Myometrial cell (primary cell): ENCODE measurements around the gene GABRR2. TPM values are rescaled to one million over a fixed set of nuclear protein-coding genes. Genes with fewer than 3 reads are reported as not detected.

Experiments used
- total RNA-seq: library from RNA; depleted of rRNA; stranded (reverse); fragments of >200 nt; gene quantifications from 2 replicates; pipeline ENCODE4 v1.2.3, GENCODE V29; 2015

Gene GABRR2
- total RNA-seq, result not detected in 2 replicates

GRCh38 chr6:89315249-89315885, at the start of gene GABRR2:
GABRR2 (minus strand) TSS chr6:89315299; CDS start chr6:89315165, 134 bp downstream.

GRCh38 chr6:89352278-89353117, 37.4 kb upstream of the GABRR2 start, which contains the start of gene UBE2J1:
UBE2J1 (minus strand) TSS chr6:89352722; CDS start chr6:89352569, 153 bp downstream.

GRCh38 chr6:89217299-89217910, 97.7 kb downstream of the GABRR2 start, which contains the start of gene GABRR1:
GABRR1 (minus strand) TSS chr6:89217358; CDS start chr6:89217322, 36 bp downstream.

Other genes with a start within 250 kb of the GABRR2 start
- 34.6 and 47.3 TPM in 2 replicates for gene PNRC1, start 234.5 kb downstream of the GABRR2 start, total RNA-seq
- not detected in 2 replicates for gene SRSF12, start 197.2 kb downstream of the GABRR2 start, total RNA-seq
- gene PM20D2, start 169.2 kb downstream of the GABRR2 start, total RNA-seq, result 4.6 and 6.6 TPM in 2 replicates
- not detected in 2 replicates for gene GABRR1, start 97.9 kb downstream of the GABRR2 start, total RNA-seq
- gene UBE2J1, start 37.4 kb upstream of the GABRR2 start, total RNA-seq, result 36.5 and 37.5 TPM in 2 replicates
- not detected in 2 replicates for gene RRAGD, start 97.0 kb upstream of the GABRR2 start, total RNA-seq
- under 0.01 and 0.58 TPM in 2 replicates for gene ANKRD6, start 117.9 kb upstream of the GABRR2 start, total RNA-seq